Activated gamma-delta T cell treated with Interleukin-2 at 50 U/mL for 16 hours (primary cell): ENCODE results near the gene TEX26.

ENCODE experiments used
- DNase-seq: peaks from one replicate; pipeline ENCODE4 v3.0.0-alpha.2; 2020

Gene TEX26

GRCh38 chr13:31016342-31017325 lies 84.2 kb downstream of the TEX26 start:
- DNase-seq = no peak

GRCh38 chr13:31018511-31018910 lies 86.1 kb downstream of the TEX26 start:
- DNase-seq = no peak

DNA sequence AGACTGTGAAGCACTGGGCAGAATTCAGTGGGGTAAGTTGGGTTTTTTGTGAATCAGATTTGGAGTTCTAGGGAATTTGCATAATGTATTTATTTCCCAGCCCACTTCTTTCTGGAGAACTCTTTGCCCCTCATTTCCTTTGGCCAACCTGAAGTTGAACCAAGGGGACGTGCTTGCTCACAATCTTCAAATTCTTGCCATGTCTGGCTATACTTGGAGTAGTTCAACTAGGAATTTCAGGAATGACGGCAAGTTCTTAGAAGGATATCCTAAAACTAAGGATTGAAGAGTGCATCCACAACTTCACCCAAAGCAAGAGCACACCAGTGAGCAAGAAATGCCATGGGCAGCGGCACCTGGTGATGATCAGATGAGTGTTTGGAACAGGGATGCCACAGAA lies 88.5 kb downstream of the TEX26 start:
- DNase-seq = no peak

DNA sequence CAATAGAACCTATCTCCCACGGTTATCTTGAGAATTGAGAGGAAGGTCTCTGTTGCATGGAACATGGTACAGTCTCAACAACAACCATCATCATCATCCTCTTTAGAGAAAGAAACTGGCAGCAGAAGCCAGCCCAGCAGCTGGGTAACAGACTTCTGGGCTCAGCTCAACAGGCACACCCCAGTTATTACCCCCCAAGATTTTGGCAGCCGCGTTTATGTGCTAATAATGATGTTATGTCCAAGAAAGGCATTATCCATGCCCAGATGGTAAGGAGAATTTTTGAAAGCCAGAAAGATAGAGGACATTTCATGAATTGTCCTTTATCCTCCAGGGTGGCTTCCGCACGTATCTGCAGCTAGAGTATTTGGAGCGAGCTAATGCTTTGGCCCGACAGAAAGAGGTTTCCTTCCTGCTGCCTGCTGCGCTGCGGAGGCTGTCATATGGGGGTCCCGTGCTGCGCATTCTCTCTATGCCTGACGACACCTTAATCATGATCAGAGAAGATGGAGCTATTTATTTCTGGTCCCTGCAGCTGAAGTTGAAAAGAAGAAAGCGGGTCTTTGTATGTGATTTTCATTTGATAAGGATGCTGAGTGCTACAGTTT lies 89.9 kb downstream of the TEX26 start:
- DNase-seq = no peak

DNA sequence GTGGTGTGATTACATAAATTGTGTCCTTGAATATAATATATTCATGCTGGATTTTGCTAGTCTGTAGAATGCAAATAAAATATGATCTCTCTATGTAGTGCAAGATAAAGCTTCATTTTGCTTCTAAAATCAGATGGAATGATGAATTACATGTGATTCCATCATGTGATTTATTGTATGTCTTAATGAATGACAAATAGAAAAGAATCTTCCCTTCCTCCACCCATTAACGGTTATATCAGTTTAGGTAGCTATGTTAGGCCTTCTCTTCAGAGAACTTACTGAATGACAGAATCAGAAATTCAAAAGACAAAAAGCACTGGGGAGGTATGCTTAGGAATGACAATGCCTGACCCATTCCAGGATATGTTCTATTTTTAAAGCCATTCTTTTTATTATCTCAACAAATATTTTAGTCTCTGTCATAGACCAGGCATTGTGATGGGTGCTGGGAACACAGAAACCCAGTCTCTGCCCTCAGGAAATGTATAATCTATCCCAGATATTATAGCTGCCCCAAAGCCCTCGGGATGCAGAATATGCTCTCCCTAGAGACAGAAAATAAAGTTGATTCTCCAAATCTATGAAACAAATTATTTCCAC lies 90.6 kb downstream of the TEX26 start:
- no peak for DNase-seq
